Measurements from ENCODE around the gene FNIP1.

DNA sequence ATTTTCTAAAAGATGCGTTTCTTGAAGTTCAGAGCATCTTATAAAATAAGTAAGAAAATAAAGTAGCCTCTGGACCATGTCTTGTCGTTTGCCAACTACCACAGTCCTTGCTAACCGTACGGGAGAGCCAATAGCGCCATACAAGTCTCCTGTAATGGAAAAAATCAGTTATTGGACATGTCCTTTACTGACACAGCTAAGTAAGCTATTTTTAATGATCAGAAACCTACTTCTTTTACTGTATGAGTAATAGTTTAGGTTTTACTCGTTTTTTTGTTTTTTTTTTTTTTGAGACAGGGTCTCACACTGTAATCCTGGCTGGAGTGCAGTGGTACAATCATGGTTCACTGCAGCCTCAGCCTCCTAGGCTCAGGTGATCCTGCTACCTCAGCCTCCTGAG, 124.0 kb downstream of the FNIP1 start:
- TF ChIP-seq, protein P1, sequence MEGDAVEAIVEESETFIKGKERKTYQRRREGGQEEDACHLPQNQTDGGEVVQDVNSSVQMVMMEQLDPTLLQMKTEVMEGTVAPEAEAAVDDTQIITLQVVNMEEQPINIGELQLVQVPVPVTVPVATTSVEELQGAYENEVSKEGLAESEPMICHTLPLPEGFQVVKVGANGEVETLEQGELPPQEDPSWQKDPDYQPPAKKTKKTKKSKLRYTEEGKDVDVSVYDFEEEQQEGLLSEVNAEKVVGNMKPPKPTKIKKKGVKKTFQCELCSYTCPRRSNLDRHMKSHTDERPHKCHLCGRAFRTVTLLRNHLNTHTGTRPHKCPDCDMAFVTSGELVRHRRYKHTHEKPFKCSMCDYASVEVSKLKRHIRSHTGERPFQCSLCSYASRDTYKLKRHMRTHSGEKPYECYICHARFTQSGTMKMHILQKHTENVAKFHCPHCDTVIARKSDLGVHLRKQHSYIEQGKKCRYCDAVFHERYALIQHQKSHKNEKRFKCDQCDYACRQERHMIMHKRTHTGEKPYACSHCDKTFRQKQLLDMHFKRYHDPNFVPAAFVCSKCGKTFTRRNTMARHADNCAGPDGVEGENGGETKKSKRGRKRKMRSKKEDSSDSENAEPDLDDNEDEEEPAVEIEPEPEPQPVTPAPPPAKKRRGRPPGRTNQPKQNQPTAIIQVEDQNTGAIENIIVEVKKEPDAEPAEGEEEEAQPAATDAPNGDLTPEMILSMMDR (IDR thresholded peaks at IDR 0.05; ENCODE audit: poor library complexity), result no peak
- no peak for TF ChIP-seq EZH2 (IDR thresholded peaks at IDR 0.05; ENCODE audit: borderline replicate concordance)

All from hepatocyte (in vitro differentiated cells).